SK-N-SH (cell line): ENCODE results near the gene GALNT13. TPM values are rescaled to one million over a fixed set of nuclear protein-coding genes. Genes with fewer than 3 reads are reported as not detected.

Experiments
- CTCF ChIA-PET: fragments of 300-600, 350-600 bp; formaldehyde crosslinking; extraction: SDS; loops from one replicate; lab custom pipeline; 2021; lab: Yijun Ruan, JAX
- POLR2A ChIA-PET: fragments of 350-600 bp; sonication (Branson Sonifier 250); formaldehyde crosslinking; extraction: SDS; loops from one replicate; lab custom pipeline; 2020; ENCODE audit warnings: antibody characterized with exemption, inconsistent platforms; lab: Yijun Ruan, JAX
- DNase-seq: peaks from one replicate; pipeline ENCODE4 v3.0.0; 2012
- H2AFZ ChIP-seq: fragments of 200-600 bp; sonication (generic); 2 replicates; pipeline ENCODE4 v1.8.1; 2016; ENCODE audit warnings: antibody characterized with exemption, mild to moderate bottlenecking, low read depth
- H3F3A ChIP-seq: fragments of 200-600 bp; sonication (generic); replicated peaks from 2 replicates; pipeline ENCODE3; 2016; ENCODE audit warnings: antibody characterized with exemption, mild to moderate bottlenecking; ENCODE audit not compliant: insufficient read depth
- H3K27ac ChIP-seq, 2 experiments: fragments of 200-500 bp in 1 of 2; fragments of 200-600 bp in 1 of 2; sonication (Bioruptor generic) in 1 of 2; sonication (generic), shearing (Covaris generic) in 1 of 2; 2 replicates each; pipeline versions ENCODE4 v1.5.1 to v1.6.1; 2014 to 2016; ENCODE audit warnings: low read depth in 2 of 2, inconsistent platforms in 1 of 2, low read length in 1 of 2, mild to moderate bottlenecking in 1 of 2, mixed read lengths in 1 of 2
- H3K27me3 ChIP-seq: fragments of 200-600 bp; sonication (generic), shearing (Covaris generic); 2 replicates; pipeline ENCODE4 v1.6.1; 2016; ENCODE audit warnings: mixed run types; ENCODE audit not compliant: insufficient read depth
- H3K36me3 ChIP-seq, 2 experiments: fragments of 200-500 bp in 1 of 2; fragments of 200-600 bp in 1 of 2; sonication (Bioruptor generic) in 1 of 2; sonication (generic) in 1 of 2; replicated peaks in 1 of 2; 2 replicates each; pipeline versions ENCODE3 to v1.5.1; 2014 to 2016; ENCODE audit warnings: low read length in 1 of 2, mild to moderate bottlenecking in 1 of 2; ENCODE audit not compliant: insufficient read depth in 2 of 2, control insufficient read depth in 1 of 2
- H3K4me1 ChIP-seq, 2 experiments: fragments of 200-500 bp in 1 of 2; fragments of 200-600 bp in 1 of 2; sonication (Bioruptor generic) in 1 of 2; sonication (generic), shearing (Covaris generic) in 1 of 2; 2 replicates each; pipeline versions ENCODE4 v1.5.1 to v1.6.1; 2014 to 2016; ENCODE audit warnings: low read depth in 1 of 2, low read length in 1 of 2, mixed run types in 1 of 2; ENCODE audit not compliant: insufficient read depth in 2 of 2, control insufficient read depth in 1 of 2
- H3K4me2 ChIP-seq: fragments of 200-600 bp; sonication (generic), shearing (Covaris generic); 2 replicates; pipeline ENCODE4 v1.6.1; 2017; ENCODE audit warnings: mixed run types
- H3K4me3 ChIP-seq, 2 experiments: fragments of 200-500 bp in 1 of 2; fragments of 200-600 bp in 1 of 2; sonication (Bioruptor generic) in 1 of 2; sonication (generic), shearing (Covaris generic) in 1 of 2; 2 replicates each; pipeline versions ENCODE4 v1.5.1 to v1.8.1; 2014 to 2016; ENCODE audit warnings: low read depth in 2 of 2, inconsistent platforms in 1 of 2, low read length in 1 of 2, mild to moderate bottlenecking in 1 of 2, mixed read lengths in 1 of 2, moderate library complexity in 1 of 2
- H3K79me2 ChIP-seq: fragments of 200-600 bp; sonication (generic); 2 replicates; pipeline ENCODE4 v1.8.1; 2017; ENCODE audit warnings: mild to moderate bottlenecking; ENCODE audit not compliant: insufficient read depth
- H3K9ac ChIP-seq: fragments of 200-600 bp; sonication (generic); 2 replicates; pipeline ENCODE4 v1.6.1; 2017; ENCODE audit warnings: mixed run types
- H3K9me2 ChIP-seq: fragments of 200-600 bp; sonication (generic); 2 replicates; pipeline ENCODE4 v1.6.1; 2017; ENCODE audit warnings: mixed run types
- H3K9me3 ChIP-seq: fragments of 200-600 bp; sonication (generic); 2 replicates; pipeline ENCODE4 v1.6.1; 2017; ENCODE audit warnings: mixed run types, mild to moderate bottlenecking, moderate library complexity
- H4K20me1 ChIP-seq: fragments of 200-600 bp; sonication (generic); 2 replicates; pipeline ENCODE4 v1.6.1; 2017; ENCODE audit warnings: mild to moderate bottlenecking, mixed run types; ENCODE audit not compliant: insufficient read depth
- CTCF ChIP-seq: fragments of 200-600 bp; sonication (generic); IDR thresholded peaks from 2 replicates; pipeline ENCODE4 v1.6.1; 2017; ENCODE audit warnings: antibody characterized with exemption, mild to moderate bottlenecking, moderate library complexity
- ELF1 ChIP-seq: IDR thresholded peaks from 2 replicates; pipeline ENCODE4 v1.4.0; 2012
- EP300 ChIP-seq, 2 experiments: IDR thresholded peaks; 2 replicates each; pipeline versions ENCODE4 v1.4.0 to v1.6.1; 2012; ENCODE audit warnings: borderline replicate concordance in 1 of 2, low read depth in 1 of 2, low read length in 1 of 2
- FOXJ3 ChIP-seq: sonication (generic); formaldehyde crosslinking; IDR thresholded peaks from 2 replicates; pipeline ENCODE4 v1.5.1; 2020; ENCODE audit warnings: mild to moderate bottlenecking, missing genetic modification reagents
- FOXM1 ChIP-seq: IDR thresholded peaks from 2 replicates; pipeline ENCODE4 v1.4.0; 2012; ENCODE audit warnings: low read depth, mild to moderate bottlenecking
- GATA2 ChIP-seq: sonication (generic); formaldehyde crosslinking; IDR thresholded peaks from 2 replicates; pipeline ENCODE4 v1.5.0; 2020; ENCODE audit warnings: mild to moderate bottlenecking, missing genetic modification reagents
- JUND ChIP-seq: IDR thresholded peaks from 2 replicates; pipeline ENCODE4 v1.4.0; 2012
- MXI1 ChIP-seq: IDR thresholded peaks from 2 replicates; pipeline ENCODE4 v1.6.1; 2012; ENCODE audit warnings: mild to moderate bottlenecking, low read depth, low read length, improper control_type of control experiment
- NFIC ChIP-seq: IDR thresholded peaks from 2 replicates; pipeline ENCODE4 v1.4.0; 2012; ENCODE audit warnings: borderline replicate concordance
- RCOR1 ChIP-seq: fragments of 150-350 bp; IDR thresholded peaks from 2 replicates; pipeline ENCODE4 v1.6.1; 2017; ENCODE audit warnings: antibody characterized with exemption, low read length
- REST ChIP-seq: IDR thresholded peaks from 2 replicates; pipeline ENCODE4 v1.6.1; 2012; ENCODE audit warnings: mild to moderate bottlenecking, low read depth, low read length, moderate library complexity
- RFX5 ChIP-seq: IDR thresholded peaks from 2 replicates; pipeline ENCODE4 v1.6.1; 2012; ENCODE audit warnings: mild to moderate bottlenecking, improper control_type of control experiment, low read length
- SIN3A ChIP-seq: IDR thresholded peaks from 2 replicates; pipeline ENCODE4 v1.6.1; 2012; ENCODE audit warnings: low read depth, mild to moderate bottlenecking, low read length, moderate library complexity, borderline replicate concordance
- SMC3 ChIP-seq: IDR thresholded peaks from 2 replicates; pipeline ENCODE4 v1.6.1; 2012; ENCODE audit warnings: low read depth, low read length, improper control_type of control experiment
- TCF12 ChIP-seq: IDR thresholded peaks from 2 replicates; pipeline ENCODE4 v1.4.0; 2012
- USF2 ChIP-seq: fragments of 150-350 bp; IDR thresholded peaks from 2 replicates; pipeline ENCODE4 v1.6.1; 2017; ENCODE audit warnings: antibody characterized with exemption, low read length, low read depth, borderline replicate concordance
- YY1 ChIP-seq: IDR thresholded peaks from 2 replicates; pipeline ENCODE4 v1.4.0; 2012; ENCODE audit warnings: low read depth, mild to moderate bottlenecking
- WGBS: methylation state at CpG from one replicate; pipeline ENCODE4 v1.1.6; 2017; ENCODE audit warnings: low lambda C conversion rate; 5-methylcytosine and 5-hydroxymethylcytosine counted together
- polyA plus RNA-seq, 3 experiments: library from polyadenylated mRNA; depleted of rRNA; stranded (reverse); fragments of >200 nt; gene quantifications; 2 replicates each; pipeline ENCODE4 v1.2.3, GENCODE V29; 2012

Gene GALNT13
- polyA plus RNA-seq, 1 of the 3 experiments (the other 2 are of a cell fraction): 0.33 TPM

- TF ChIP-seq FOXJ3 (CRISPR knock-in tag): no peak
- TF ChIP-seq EP300 (IDR thresholded peaks at IDR 0.05; ENCODE audit: borderline replicate concordance in 1 of 2, low read depth in 1 of 2, low read length in 1 of 2): no peak
- no peak for TF ChIP-seq RCOR1
- no peak for TF ChIP-seq MXI1
- no peak for TF ChIP-seq CTCF
- TF ChIP-seq NFIC: no peak
- TF ChIP-seq GATA2 (CRISPR knock-in tag): no peak
- TF ChIP-seq USF2: no peak
- Histone ChIP-seq H3K27ac (no peak overlapping the region), H3K4me1 (no peaks in the 10 kb centered on the region), H3K9ac (no peak overlapping the region), H3K79me2 (no peaks in the 10 kb centered on the region), H3K4me2 (no peak overlapping the region), H3K27me3 (no peaks in the 10 kb centered on the region), H3K9me3 (no peaks in the 10 kb centered on the region), H4K20me1 (no peaks in the 10 kb centered on the region), H3K36me3 (no peaks in the 10 kb centered on the region), H3F3A (no peaks in the 10 kb centered on the region), H3K4me3 (no peak overlapping the region), H3K9me2 (no peaks in the 10 kb centered on the region), H2AFZ (no peak overlapping the region)
- no peak for DNase-seq
- WGBS: 51% methylated on average over 2 of the region's 2 CpGs
- ChIA-PET CTCF (no interaction called here), POLR2A (no interaction called here)
These were observed 355.2 kb downstream of the GALNT13 start for GRCh38 chr2:154226931-154227330.

- Histone ChIP-seq H3K27ac (no peak overlapping the region), H2AFZ (no peak overlapping the region), H3K27me3 (no peaks in the 10 kb centered on the region), H3K9me2 (no peaks in the 10 kb centered on the region), H3K36me3 (no peaks in the 10 kb centered on the region), H3K4me3 (no peak overlapping the region), H3K4me2 (no peak overlapping the region), H3F3A (no peaks in the 10 kb centered on the region), H4K20me1 (no peaks in the 10 kb centered on the region), H3K9ac (no peak overlapping the region), H3K79me2 (no peaks in the 10 kb centered on the region), H3K9me3 (no peaks in the 10 kb centered on the region), H3K4me1 (no peaks in the 10 kb centered on the region)
- no peak for DNase-seq
- 51% methylated on average over 3 of the region's 3 CpGs for WGBS
- no peak for TF ChIP-seq REST
- no peak for TF ChIP-seq SIN3A
- TF ChIP-seq JUND: no peak
- no peak for TF ChIP-seq TCF12
- no peak for TF ChIP-seq RFX5
- TF ChIP-seq GATA2 (CRISPR knock-in tag): no peak
- TF ChIP-seq YY1: no peak
- TF ChIP-seq FOXM1: no peak
- no peak for TF ChIP-seq SMC3
- TF ChIP-seq ELF1: no peak
- ChIA-PET CTCF (no interaction called here), POLR2A (interaction anchor here (0.7 kb wide), 1 partner anchor 30 kb away, joined by 3 read pairs; no protein-coding TSS in a partner anchor)
These were observed 357.0 kb downstream of the GALNT13 start for GRCh38 chr2:154228566-154229280.
